Liver (tissue), 9 donors: ENCODE measurements around the gene DCAKD. TPM values are rescaled to one million over a fixed set of nuclear protein-coding genes. Genes with fewer than 3 reads are reported as not detected.

Experiments
- DNase-seq: peaks from one replicate; pipeline ENCODE4 v3.0.0-alpha.2; 2017; ENCODE audit warnings: low spot score
- H3K27ac ChIP-seq, 2 donors: one replicate each; pipeline ENCODE4 v1.7.0; 2013; ENCODE audit warnings: inconsistent platforms in 2 of 2, low read length in 2 of 2, control low read depth in 1 of 2, low read depth in 1 of 2, mild to moderate bottlenecking in 1 of 2
- H3K27me3 ChIP-seq, 4 donors: one replicate each; pipeline versions ENCODE4 v1.6.1 to v1.7.0; 2013; ENCODE audit warnings: low read length in 3 of 4, inconsistent platforms in 1 of 4, mild to moderate bottlenecking in 1 of 4, moderate library complexity in 1 of 4; ENCODE audit not compliant: control insufficient read depth in 4 of 4, insufficient read depth in 4 of 4
- H3K36me3 ChIP-seq, 4 donors: one replicate each; pipeline versions ENCODE4 v1.6.1 to v1.7.0; 2013; ENCODE audit warnings: low read length in 3 of 4, mild to moderate bottlenecking in 3 of 4, low read depth in 1 of 4, moderate library complexity in 1 of 4; ENCODE audit not compliant: control insufficient read depth in 4 of 4, insufficient read depth in 3 of 4
- H3K4me1 ChIP-seq, 4 donors: one replicate each; pipeline versions ENCODE4 v1.6.1 to v1.7.0; 2013; ENCODE audit warnings: low read length in 3 of 4, mild to moderate bottlenecking in 3 of 4, moderate library complexity in 1 of 4; ENCODE audit not compliant: control insufficient read depth in 4 of 4, insufficient read depth in 4 of 4
- H3K4me3 ChIP-seq, 3 donors: one replicate each; pipeline versions ENCODE4 v1.6.1 to v1.7.0; 2013; ENCODE audit warnings: low read length in 3 of 3, control low read depth in 1 of 3, low read depth in 1 of 3, mild to moderate bottlenecking in 1 of 3
- H3K9ac ChIP-seq, 2 donors: one replicate each; pipeline ENCODE4 v1.7.0; 2013; ENCODE audit warnings: low read length in 2 of 2, mild to moderate bottlenecking in 2 of 2, moderate library complexity in 2 of 2, control low read depth in 1 of 2, low read depth in 1 of 2
- H3K9me3 ChIP-seq, 4 donors: one replicate each; pipeline versions ENCODE4 v1.6.1 to v1.7.0; 2013; ENCODE audit warnings: low read length in 3 of 4; ENCODE audit not compliant: control insufficient read depth in 4 of 4
- CTCF ChIP-seq: fragments of 150-350 bp; IDR thresholded peaks from 2 replicates; pipeline ENCODE4 v1.5.1; 2017; ENCODE audit warnings: improper control_type of control experiment, low read depth, low read length; ENCODE audit not compliant: missing input control
- EGR1 ChIP-seq, 2 donors: IDR thresholded peaks; 2 replicates each; pipeline ENCODE4 v1.6.1; 2016 to 2018; ENCODE audit warnings: antibody characterized with exemption in 2 of 2, low read depth in 2 of 2
- FOXA1 ChIP-seq: IDR thresholded peaks from 2 replicates; pipeline ENCODE4 v1.6.1; 2016; ENCODE audit warnings: antibody characterized with exemption
- FOXA2 ChIP-seq: IDR thresholded peaks from 2 replicates; pipeline ENCODE4 v1.6.1; 2016; ENCODE audit warnings: antibody characterized with exemption
- GABPA ChIP-seq, 2 donors: IDR thresholded peaks in 1 of 2; conservative IDR thresholded peaks in 1 of 2; 2 replicates each; pipeline ENCODE4 v1.6.1; 2016; ENCODE audit warnings: antibody characterized with exemption in 2 of 2, mild to moderate bottlenecking in 1 of 2, moderate library complexity in 1 of 2
- HNF4A ChIP-seq, 2 donors: conservative IDR thresholded peaks; 2 replicates each; pipeline ENCODE4 v1.6.1; 2016; ENCODE audit warnings: antibody characterized with exemption in 2 of 2, mild to moderate bottlenecking in 2 of 2
- HNF4G ChIP-seq: IDR thresholded peaks from 2 replicates; pipeline ENCODE4 v1.6.1; 2016; ENCODE audit warnings: antibody characterized with exemption
- JUND ChIP-seq, 2 donors: IDR thresholded peaks; 2 replicates each; pipeline ENCODE4 v1.6.1; 2016; ENCODE audit warnings: antibody characterized with exemption in 2 of 2
- NR2F2 ChIP-seq: IDR thresholded peaks from 2 replicates; pipeline ENCODE4 v1.6.1; 2016; ENCODE audit warnings: antibody characterized with exemption
- RAD21 ChIP-seq, 2 donors: IDR thresholded peaks; 2 replicates each; pipeline ENCODE4 v1.6.1; 2016; ENCODE audit warnings: antibody characterized with exemption in 2 of 2, mild to moderate bottlenecking in 2 of 2
- REST ChIP-seq: IDR thresholded peaks from 2 replicates; pipeline ENCODE4 v1.6.1; 2016; ENCODE audit warnings: antibody characterized with exemption, mild to moderate bottlenecking
- RXRA ChIP-seq, 2 donors: IDR thresholded peaks; 2 replicates each; pipeline ENCODE4 v1.6.1; 2017 to 2018; ENCODE audit warnings: antibody characterized with exemption in 2 of 2, mild to moderate bottlenecking in 1 of 2
- SP1 ChIP-seq: IDR thresholded peaks from 2 replicates; pipeline ENCODE4 v1.6.1; 2018; ENCODE audit warnings: antibody characterized with exemption, mild to moderate bottlenecking
- TAF1 ChIP-seq: conservative IDR thresholded peaks from 2 replicates; pipeline ENCODE4 v1.6.1; 2016; ENCODE audit warnings: antibody characterized with exemption, mild to moderate bottlenecking
- YY1 ChIP-seq: IDR thresholded peaks from 2 replicates; pipeline ENCODE4 v1.6.1; 2016; ENCODE audit warnings: antibody characterized with exemption, mild to moderate bottlenecking
- ZBTB33 ChIP-seq: IDR thresholded peaks from 2 replicates; pipeline ENCODE4 v1.6.1; 2016; ENCODE audit warnings: antibody characterized with exemption
- WGBS: extraction: QIAGEN DNeasy Blood & Tissue Kit; methylation state at CpG from one replicate; pipeline ENCODE4 v1.1.7; 2013; 5-methylcytosine and 5-hydroxymethylcytosine counted together
- polyA plus RNA-seq, 2 donors: library from polyadenylated mRNA; stranded (reverse) in 1 of 2; unstranded in 1 of 2; fragments of 200-250 nt in 1 of 2; fragments of >200 nt in 1 of 2; fragmentation: Nextera tagmentation in 1 of 2; extraction: Ambion mirVana in 1 of 2; gene quantifications; one replicate each; pipeline versions ENCODE4 v1.2.1 to v1.2.3, GENCODE V29; 2013 to 2015
- total RNA-seq, 2 donors: library from RNA; depleted of rRNA; stranded (reverse); fragments of >200 nt; gene quantifications; one replicate each; pipeline ENCODE4 v1.2.3, GENCODE V29; 2014
- donor health status: healthy.
- donor health status: healthy.
- donor health status: healthy.
- donor health status: healthy.
- donor health status: healthy.

DCAKD gene
- total and polyA plus RNA-seq, 4 donors = 9.7 to 22.9 (median 14.6) TPM

- Histone ChIP-seq H3K27me3 (no peaks in the 10 kb centered on the region), H3K36me3 (no peaks in the 10 kb centered on the region), H3K9ac (no peak overlapping the region), H3K4me1 (peaks cover 4 to 6% (median 5%) of the 10 kb centered on the region in 4 donors), H3K4me3 (no peak overlapping the region), H3K27ac (no peak overlapping the region), H3K9me3 (no peaks in the 10 kb centered on the region)
- WGBS = 45% methylated on average over 34 of the region's 34 CpGs
- TF ChIP-seq GABPA (IDR thresholded peaks at IDR 0.05 in 1 of 2, conservative IDR thresholded peaks at IDR 0.05 in 1 of 2) (no peak), EGR1 (IDR thresholded peaks at IDR 0.05; ENCODE audit: low read depth in 2 of 2) (no peak), HNF4A (conservative IDR thresholded peaks at IDR 0.05) (no peak), NR2F2 (no peak), RXRA (IDR thresholded peaks at IDR 0.05) (no peak), REST (no peak), FOXA1 (no peak), CTCF (no peak), TAF1 (no peak), RAD21 (IDR thresholded peaks at IDR 0.05) (no peak), FOXA2 (no peak), JUND (IDR thresholded peaks at IDR 0.05) (no peak), SP1 (no peak), YY1 (no peak), ZBTB33 (no peak), HNF4G (no peak)
- no peak for DNase-seq
These were observed 63.1 kb downstream of the DCAKD start for GRCh38 chr17:44988044-44988942.
